ENCODE measurements around the gene ILK.

The ILK gene

GRCh38 chr11:6655790-6656583 lies 52.4 kb downstream of the ILK start, which contains the start of gene DCHS1:
TSS of gene DCHS1 (minus strand) at chr11:6655809. CDS start at chr11:6641613, 14,196 bp downstream.
- no peak for TF ChIP-seq ZFX (IDR thresholded peaks at IDR 0.05)
- H3K27ac ChIP-seq, result no peak within 1 kb of the TSS

GRCh38 chr11:6656584-6656915 lies 53.0 kb downstream of the ILK start:
- H3K27ac ChIP-seq, result no peak overlapping the region
- no peak for TF ChIP-seq CTCF (conservative IDR thresholded peaks at IDR 0.05)
- no peak for TF ChIP-seq ZFX (IDR thresholded peaks at IDR 0.05)

- no peak overlapping the region for H3K27ac ChIP-seq
- TF ChIP-seq CTCF (conservative IDR thresholded peaks at IDR 0.05), result no peak
- TF ChIP-seq ZFX (IDR thresholded peaks at IDR 0.05), result no peak
These were observed 53.4 kb downstream of the ILK start for GRCh38 chr11:6656936-6657335.

- TF ChIP-seq ZFX (IDR thresholded peaks at IDR 0.05) (no peak), CTCF (conservative IDR thresholded peaks at IDR 0.05) (no peak)
These were observed 53.8 kb downstream of the ILK start for GRCh38 chr11:6657346-6657745.

GRCh38 chr11:6658647-6659046 lies 55.1 kb downstream of the ILK start:
- no peak overlapping the region for H3K27ac ChIP-seq
- TF ChIP-seq ZFX (IDR thresholded peaks at IDR 0.05) (no peak), CTCF (conservative IDR thresholded peaks at IDR 0.05) (no peak)

More at GRCh38 chr11:6657346-6657745, 53.8 kb downstream of the ILK start:
- no peak overlapping the region for H3K27ac ChIP-seq

Data from C4-2B (cell line).